ENCODE data around the gene LPA.
A peak's percentile ranks its signal among the peaks of the same experiment; 100 is the strongest.
"Not testable (repeated sequence)": the region's sequence is repeated elsewhere in the genome, so short reads cannot be mapped to it uniquely, and the experiment has no call there.

The LPA gene

GRCh38 chr6:160678230-160678629, 14.2 kb upstream of the LPA start:
- Histone ChIP-seq H3K9ac (ENCODE audit: low read depth, low read length) (no peak overlapping the region), H2AFZ (ENCODE audit: low read depth, low read length) (no peak overlapping the region), H3K4me1 (ENCODE audit: insufficient read depth, low read length) (no peaks in the 10 kb centered on the region), H4K20me1 (ENCODE audit: insufficient read depth, low read length) (no peaks in the 10 kb centered on the region), H3K4me2 (ENCODE audit: insufficient read depth, low read length) (no peak overlapping the region), H3K4me3 (ENCODE audit: low read depth in 1 of 2, low read length in 2 of 2) (no peak overlapping the region), H3K79me2 (ENCODE audit: insufficient read depth, low read length) (no peaks in the 10 kb centered on the region), H3K36me3 (ENCODE audit: insufficient read depth, low read length) (no peaks in the 10 kb centered on the region), H3K27me3 (ENCODE audit: insufficient read depth, low read length, poor library complexity) (no peaks in the 10 kb centered on the region), H3K27ac (ENCODE audit: low read length) (no peak overlapping the region), H3K9me3 (ENCODE audit: insufficient read depth, low read length, severe bottlenecking) (no peaks in the 10 kb centered on the region)
- TF ChIP-seq CTCF (IDR thresholded peaks at IDR 0.05; ENCODE audit: borderline replicate concordance, extremely low read depth, low read length, poor library complexity, severe bottlenecking) = no peak
- TF ChIP-seq EZH2 (IDR thresholded peaks at IDR 0.05; ENCODE audit: borderline replicate concordance, low read depth, low read length, severe bottlenecking) = no peak
- no peak for DNase-seq
- ATAC-seq (ENCODE audit: insufficient read depth, low read depth) = no peak

GRCh38 chr6:160676418-160676817, 12.3 kb upstream of the LPA start:
- H3K27ac ChIP-seq (ENCODE audit: low read length); H3K79me2 ChIP-seq (ENCODE audit: insufficient read depth, low read length); H4K20me1 ChIP-seq (ENCODE audit: insufficient read depth, low read length); H3K9me3 ChIP-seq (ENCODE audit: insufficient read depth, low read length, severe bottlenecking); H3K4me2 ChIP-seq (ENCODE audit: insufficient read depth, low read length); H2AFZ ChIP-seq (ENCODE audit: low read depth, low read length); H3K9ac ChIP-seq (ENCODE audit: low read depth, low read length); H3K36me3 ChIP-seq (ENCODE audit: insufficient read depth, low read length); ATAC-seq (ENCODE audit: insufficient read depth, low read depth); H3K27me3 ChIP-seq (ENCODE audit: insufficient read depth, low read length, poor library complexity); H3K4me3 ChIP-seq (ENCODE audit: low read depth in 1 of 2, low read length in 2 of 2); DNase-seq; H3K4me1 ChIP-seq (ENCODE audit: insufficient read depth, low read length): not testable (repeated sequence)

DNA sequence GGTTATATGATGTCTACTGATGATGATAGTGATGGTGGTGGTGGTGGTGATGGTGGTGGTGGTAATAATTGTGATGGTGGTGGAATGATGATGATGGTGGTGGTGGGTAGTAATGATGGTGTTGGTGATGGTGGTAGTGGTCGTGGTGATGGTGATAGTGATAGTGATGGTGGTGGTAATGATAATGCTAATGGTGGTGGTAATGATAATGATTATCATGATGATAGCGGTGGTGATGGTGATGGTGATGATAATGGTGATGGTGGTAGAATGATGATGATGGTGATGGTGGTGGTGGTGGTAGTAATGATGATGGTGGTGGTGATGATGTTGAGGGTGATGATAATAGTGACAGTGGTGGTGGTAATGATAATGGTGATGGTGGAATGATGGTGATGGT, 4.5 kb upstream of the LPA start:
- Histone ChIP-seq H4K20me1 (ENCODE audit: insufficient read depth, low read length) (no peaks in the 10 kb centered on the region), H2AFZ (ENCODE audit: low read depth, low read length) (no peak overlapping the region), H3K36me3 (ENCODE audit: insufficient read depth, low read length) (no peaks in the 10 kb centered on the region), H3K9me3 (ENCODE audit: insufficient read depth, low read length, severe bottlenecking) (no peaks in the 10 kb centered on the region), H3K27me3 (ENCODE audit: insufficient read depth, low read length, poor library complexity) (no peaks in the 10 kb centered on the region), H3K4me3 (ENCODE audit: low read depth in 1 of 2, low read length in 2 of 2) (no peak overlapping the region), H3K4me2 (ENCODE audit: insufficient read depth, low read length) (no peak overlapping the region), H3K79me2 (ENCODE audit: insufficient read depth, low read length) (no peaks in the 10 kb centered on the region), H3K4me1 (ENCODE audit: insufficient read depth, low read length) (no peaks in the 10 kb centered on the region), H3K27ac (ENCODE audit: low read length) (no peak overlapping the region), H3K9ac (ENCODE audit: low read depth, low read length) (no peak overlapping the region)
- ATAC-seq (ENCODE audit: insufficient read depth, low read depth) (no peak), DNase-seq (no peak)
- TF ChIP-seq EZH2 (IDR thresholded peaks at IDR 0.05; ENCODE audit: borderline replicate concordance, low read depth, low read length, severe bottlenecking) = no peak
- no peak for TF ChIP-seq CTCF (IDR thresholded peaks at IDR 0.05; ENCODE audit: borderline replicate concordance, extremely low read depth, low read length, poor library complexity, severe bottlenecking)

DNA sequence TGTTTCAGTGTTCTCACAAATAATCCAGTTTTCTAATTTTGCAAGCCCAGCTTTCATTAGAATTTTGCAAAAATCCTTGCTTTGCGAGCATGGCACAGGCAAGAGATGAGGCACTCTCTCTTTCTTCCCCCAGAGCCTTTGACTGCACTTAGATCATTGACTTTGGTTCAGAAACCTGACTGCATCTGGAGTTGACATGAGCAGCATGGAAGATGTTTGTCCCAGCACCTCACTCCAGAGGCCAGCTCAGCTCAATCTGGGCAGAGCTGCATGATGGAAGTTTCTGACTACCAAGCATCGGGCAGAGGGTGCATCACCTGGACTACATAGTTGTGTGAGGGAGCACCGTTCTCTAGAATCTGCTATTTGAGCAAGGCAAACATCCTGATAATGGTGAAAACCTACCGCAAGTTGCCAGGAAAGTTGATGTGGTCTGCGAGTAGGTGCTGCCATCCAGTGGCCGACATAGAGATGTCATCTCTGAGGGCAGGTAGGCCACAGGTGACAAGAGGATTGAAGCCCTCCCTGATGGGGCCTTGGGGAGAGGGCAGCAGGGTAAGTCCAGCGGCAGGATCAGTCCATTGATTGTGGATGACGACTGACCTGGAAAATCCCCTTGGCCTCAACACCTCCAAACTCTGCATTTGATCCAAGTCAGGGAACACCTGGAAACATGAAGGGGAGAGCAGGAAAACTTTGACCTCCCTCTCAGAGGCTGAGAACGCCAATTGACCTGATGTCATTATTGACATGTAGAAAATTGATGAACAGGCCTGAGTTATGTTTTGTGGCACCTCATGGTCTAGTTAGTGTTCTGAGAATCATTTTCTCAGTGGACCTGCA, 3.8 kb upstream of the LPA start:
- no peak overlapping the region for H2AFZ ChIP-seq (ENCODE audit: low read depth, low read length)
- H3K9me3 ChIP-seq (ENCODE audit: insufficient read depth, low read length, severe bottlenecking) = no peaks in the 10 kb centered on the region
- H3K27ac ChIP-seq (ENCODE audit: low read length) = no peak overlapping the region
- H3K36me3 ChIP-seq (ENCODE audit: insufficient read depth, low read length) = no peaks in the 10 kb centered on the region
- no peak overlapping the region for H3K9ac ChIP-seq (ENCODE audit: low read depth, low read length)
- ATAC-seq (ENCODE audit: insufficient read depth, low read depth) (0 out of 3 replicates have a peak, but pooled peaks have one; percentile 50), DNase-seq (peak; percentile 35)
- no peaks in the 10 kb centered on the region for H3K4me1 ChIP-seq (ENCODE audit: insufficient read depth, low read length)
- peak; percentile 65 for TF ChIP-seq CTCF (IDR thresholded peaks at IDR 0.05; ENCODE audit: borderline replicate concordance, extremely low read depth, low read length, poor library complexity, severe bottlenecking)
- no peak for TF ChIP-seq EZH2 (IDR thresholded peaks at IDR 0.05; ENCODE audit: borderline replicate concordance, low read depth, low read length, severe bottlenecking)
- H4K20me1 ChIP-seq (ENCODE audit: insufficient read depth, low read length) = no peaks in the 10 kb centered on the region
- H3K79me2 ChIP-seq (ENCODE audit: insufficient read depth, low read length) = no peaks in the 10 kb centered on the region
- H3K4me2 ChIP-seq (ENCODE audit: insufficient read depth, low read length) = no peak overlapping the region
- no peaks in the 10 kb centered on the region for H3K27me3 ChIP-seq (ENCODE audit: insufficient read depth, low read length, poor library complexity)
- H3K4me3 ChIP-seq (ENCODE audit: low read depth in 1 of 2, low read length in 2 of 2) = no peak overlapping the region
